PFSK-1 (cell line): ENCODE measurements around the gene PTPN14.

Experiments used
- FOXP2 ChIP-seq: optimal IDR thresholded peaks from 2 replicates; pipeline ENCODE3; 2011; ENCODE audit warnings: borderline replicate concordance, control low read depth, inconsistent platforms; ENCODE audit not compliant: insufficient read depth; ENCODE audit errors: extremely low read length, extremely low read depth
- POLR2AphosphoS5 ChIP-seq: IDR thresholded peaks from 2 replicates; pipeline ENCODE4 v1.6.1; 2012; ENCODE audit warnings: low read depth, mild to moderate bottlenecking, control low read depth, low read length, moderate library complexity
- SIN3A ChIP-seq: IDR thresholded peaks from 2 replicates; pipeline ENCODE4 v1.6.1; 2012; ENCODE audit warnings: mild to moderate bottlenecking, low read length, moderate library complexity, borderline replicate concordance; ENCODE audit not compliant: insufficient read depth
- TAF1 ChIP-seq: IDR thresholded peaks from 2 replicates; pipeline ENCODE4 v1.6.1; 2012; ENCODE audit warnings: low read length, control low read depth, borderline replicate concordance; ENCODE audit not compliant: insufficient read depth
- TF ChIP-seq, protein P1 (sequence below), 2 experiments: IDR thresholded peaks; 2 replicates each; pipeline versions ENCODE4 v1.6.1 to v1.8.0; 2011 to 2012; ENCODE audit warnings: low read depth in 2 of 2, low read length in 2 of 2, control low read depth in 1 of 2, inconsistent platforms in 1 of 2, mild to moderate bottlenecking in 1 of 2, moderate library complexity in 1 of 2; ENCODE audit not compliant: insufficient read depth in 1 of 2

The PTPN14 gene

DNA sequence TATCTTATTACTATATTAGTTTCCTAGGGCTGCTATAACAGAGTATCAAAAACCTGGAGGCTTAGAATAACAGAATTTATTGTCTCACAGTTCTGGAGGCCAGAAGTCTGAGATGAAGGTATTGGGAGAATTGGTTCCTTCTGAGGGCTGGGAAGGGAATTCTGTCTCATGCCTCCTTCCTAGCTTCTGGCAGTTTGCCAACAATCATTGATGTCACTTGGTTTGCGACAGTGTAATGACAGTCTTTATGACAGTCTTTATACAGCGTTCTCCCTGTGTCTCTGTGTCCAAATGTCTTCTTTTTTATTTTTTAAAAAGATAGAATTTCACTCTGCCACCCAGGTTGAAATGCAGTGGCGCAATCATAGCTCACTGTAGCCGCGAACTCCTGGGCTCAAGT is 35.8 kb upstream of the PTPN14 start:
- TF ChIP-seq TAF1, result no peak

DNA sequence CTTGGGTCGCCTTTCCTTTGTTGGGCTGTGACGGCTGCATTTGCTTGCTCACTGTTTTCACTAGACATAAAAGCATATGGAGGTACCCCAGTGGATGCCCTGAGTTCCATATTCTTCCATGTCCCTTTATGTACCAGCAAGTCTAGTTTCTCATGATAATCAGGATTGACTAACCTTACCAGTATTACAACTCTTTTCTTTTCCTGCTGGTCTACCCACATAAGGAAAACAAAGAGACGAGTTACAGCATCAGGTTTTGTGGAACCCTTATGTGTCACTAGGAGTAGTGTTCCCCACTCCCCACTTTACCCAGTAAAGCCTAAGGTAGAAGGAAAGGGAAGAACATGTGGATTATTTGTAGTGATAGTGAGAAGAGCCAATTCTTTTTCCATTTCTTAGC is 35.2 kb upstream of the PTPN14 start:
- TF ChIP-seq, protein P1, sequence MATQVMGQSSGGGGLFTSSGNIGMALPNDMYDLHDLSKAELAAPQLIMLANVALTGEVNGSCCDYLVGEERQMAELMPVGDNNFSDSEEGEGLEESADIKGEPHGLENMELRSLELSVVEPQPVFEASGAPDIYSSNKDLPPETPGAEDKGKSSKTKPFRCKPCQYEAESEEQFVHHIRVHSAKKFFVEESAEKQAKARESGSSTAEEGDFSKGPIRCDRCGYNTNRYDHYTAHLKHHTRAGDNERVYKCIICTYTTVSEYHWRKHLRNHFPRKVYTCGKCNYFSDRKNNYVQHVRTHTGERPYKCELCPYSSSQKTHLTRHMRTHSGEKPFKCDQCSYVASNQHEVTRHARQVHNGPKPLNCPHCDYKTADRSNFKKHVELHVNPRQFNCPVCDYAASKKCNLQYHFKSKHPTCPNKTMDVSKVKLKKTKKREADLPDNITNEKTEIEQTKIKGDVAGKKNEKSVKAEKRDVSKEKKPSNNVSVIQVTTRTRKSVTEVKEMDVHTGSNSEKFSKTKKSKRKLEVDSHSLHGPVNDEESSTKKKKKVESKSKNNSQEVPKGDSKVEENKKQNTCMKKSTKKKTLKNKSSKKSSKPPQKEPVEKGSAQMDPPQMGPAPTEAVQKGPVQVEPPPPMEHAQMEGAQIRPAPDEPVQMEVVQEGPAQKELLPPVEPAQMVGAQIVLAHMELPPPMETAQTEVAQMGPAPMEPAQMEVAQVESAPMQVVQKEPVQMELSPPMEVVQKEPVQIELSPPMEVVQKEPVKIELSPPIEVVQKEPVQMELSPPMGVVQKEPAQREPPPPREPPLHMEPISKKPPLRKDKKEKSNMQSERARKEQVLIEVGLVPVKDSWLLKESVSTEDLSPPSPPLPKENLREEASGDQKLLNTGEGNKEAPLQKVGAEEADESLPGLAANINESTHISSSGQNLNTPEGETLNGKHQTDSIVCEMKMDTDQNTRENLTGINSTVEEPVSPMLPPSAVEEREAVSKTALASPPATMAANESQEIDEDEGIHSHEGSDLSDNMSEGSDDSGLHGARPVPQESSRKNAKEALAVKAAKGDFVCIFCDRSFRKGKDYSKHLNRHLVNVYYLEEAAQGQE (IDR thresholded peaks at IDR 0.05; ENCODE audit: insufficient read depth in 1 of 2, low read depth in 2 of 2, low read length in 2 of 2), result no peak
- TF ChIP-seq SIN3A, result no peak
- no peak for TF ChIP-seq FOXP2
- no peak for TF ChIP-seq TAF1
- TF ChIP-seq POLR2AphosphoS5, result no peak

DNA sequence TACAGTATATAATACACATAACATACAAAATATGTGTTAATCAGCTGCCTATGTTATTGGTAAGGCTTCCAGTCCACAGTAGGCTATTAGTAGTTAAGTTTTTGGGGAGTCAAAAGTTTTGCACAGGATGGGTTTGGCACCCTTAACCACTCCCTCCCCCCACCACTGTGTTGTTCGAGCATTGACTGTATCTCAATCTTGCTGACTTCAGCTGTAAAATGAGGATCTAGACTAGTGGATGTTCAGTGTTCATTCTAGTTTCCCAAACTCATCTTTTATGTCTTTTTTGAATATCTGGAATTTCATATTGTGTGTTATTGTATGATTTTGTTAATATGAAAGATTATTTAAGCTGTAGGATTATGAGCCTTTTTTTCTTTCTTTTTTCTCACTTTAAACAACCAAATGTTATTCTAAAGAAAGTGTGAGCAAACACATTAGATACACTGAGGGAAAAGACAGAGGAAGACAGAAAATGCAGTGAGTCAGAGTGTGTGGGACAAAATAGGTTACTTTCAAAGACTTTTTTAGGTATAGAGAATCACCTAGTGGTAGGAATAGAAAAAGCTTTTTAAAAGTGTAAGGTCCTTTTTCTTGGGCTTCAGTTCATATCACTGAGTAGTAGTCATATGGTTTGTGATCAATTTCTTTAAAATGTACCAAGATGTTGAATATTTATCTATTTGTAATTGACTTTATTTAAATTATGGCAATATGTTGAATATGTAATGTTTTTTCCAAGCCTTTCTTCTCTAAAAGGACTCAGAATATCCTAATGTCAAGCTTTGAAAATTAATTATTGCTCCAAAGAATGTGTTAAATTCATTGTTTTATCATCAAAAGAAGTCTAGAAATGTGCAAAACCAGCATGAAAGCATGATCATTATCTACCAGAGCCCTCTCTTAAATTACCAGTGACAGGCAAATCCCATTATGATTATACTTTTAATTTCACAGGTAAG is 33.7 kb upstream of the PTPN14 start:
- no peak for TF ChIP-seq SIN3A
- TF ChIP-seq, protein P1 (IDR thresholded peaks at IDR 0.05; ENCODE audit: insufficient read depth in 1 of 2, low read depth in 2 of 2, low read length in 2 of 2), result no peak

DNA sequence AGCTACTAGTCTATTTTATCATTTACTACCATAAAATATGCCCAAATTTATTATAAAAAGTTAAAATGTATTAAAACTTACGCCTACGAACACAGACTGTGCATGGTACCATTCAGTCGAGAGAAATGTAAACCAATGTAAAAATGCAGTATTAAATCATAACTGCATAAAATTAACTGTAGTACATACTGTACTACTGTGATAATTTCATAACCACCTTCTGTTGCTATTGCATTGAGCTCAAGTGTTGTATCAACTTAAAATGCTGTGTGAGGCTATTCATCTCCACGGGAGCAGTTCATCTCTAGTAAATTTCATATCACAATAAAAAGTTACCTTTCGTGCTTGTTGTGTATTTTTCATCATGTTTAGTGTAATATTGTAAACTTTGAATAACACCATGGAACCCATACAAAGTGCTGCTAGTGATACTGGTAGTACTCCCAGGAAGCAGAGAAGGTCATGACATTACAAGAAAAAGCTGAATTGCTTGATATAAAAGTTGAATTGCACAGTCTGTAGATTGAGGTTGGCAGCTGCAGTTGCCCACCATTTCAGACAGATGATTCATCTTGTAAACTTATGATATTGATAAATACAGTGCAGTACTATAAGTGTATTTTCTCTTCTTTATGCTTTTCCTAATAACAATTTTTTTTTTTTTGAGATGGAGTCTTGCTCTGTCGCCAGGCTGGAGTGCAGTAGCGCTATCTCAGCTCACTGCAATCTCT is 32.6 kb upstream of the PTPN14 start:
- TF ChIP-seq FOXP2 (no peak), POLR2AphosphoS5 (no peak), TAF1 (no peak), SIN3A (no peak)
- TF ChIP-seq, protein P1 (IDR thresholded peaks at IDR 0.05; ENCODE audit: insufficient read depth in 1 of 2, low read depth in 2 of 2, low read length in 2 of 2), result no peak

DNA sequence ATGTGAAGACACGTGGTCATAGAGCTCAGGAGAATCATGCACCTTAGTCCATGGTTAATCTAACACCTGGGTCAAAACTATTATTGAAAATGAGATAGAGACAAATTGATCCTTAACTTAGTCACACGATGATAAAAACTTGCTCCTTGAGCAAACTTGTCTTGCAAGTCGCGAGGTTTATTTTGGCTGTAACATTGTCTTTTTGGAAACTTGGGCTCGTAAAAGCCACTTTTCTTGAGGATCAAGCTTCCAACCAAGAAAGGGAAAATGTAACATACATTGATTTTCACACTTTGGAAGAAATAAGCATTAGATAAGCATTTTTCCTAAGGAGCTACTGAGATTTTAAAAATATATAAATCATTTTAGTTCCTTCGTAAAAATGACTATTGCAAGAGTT is 31.7 kb upstream of the PTPN14 start:
- TF ChIP-seq TAF1, result no peak
- no peak for TF ChIP-seq FOXP2
- no peak for TF ChIP-seq SIN3A
- TF ChIP-seq POLR2AphosphoS5, result no peak
- TF ChIP-seq, protein P1 (IDR thresholded peaks at IDR 0.05; ENCODE audit: insufficient read depth in 1 of 2, low read depth in 2 of 2, low read length in 2 of 2), result no peak
